HepG2 (cell line): Measurements from ENCODE around the gene GFER. TPM values are rescaled to one million over a fixed set of nuclear protein-coding genes. Genes with fewer than 3 reads are reported as not detected.

Experiments used
- CAMTA2 ChIP-seq: sonication (generic); formaldehyde crosslinking; IDR thresholded peaks from 2 replicates; pipeline ENCODE4 v1.4.0; 2020; ENCODE audit warnings: mild to moderate bottlenecking, missing genetic modification reagents, borderline replicate concordance
- EZH2 ChIP-seq: conservative IDR thresholded peaks from 2 replicates; pipeline ENCODE4 v1.6.1; 2012; ENCODE audit warnings: mild to moderate bottlenecking, low read depth, low read length, moderate library complexity
- GATA4 ChIP-seq: sonication (generic); IDR thresholded peaks from 2 replicates; pipeline ENCODE4 v1.6.1; 2016; ENCODE audit warnings: antibody characterized with exemption, low read depth, borderline replicate concordance
- HNF4G ChIP-seq, 2 experiments: sonication (generic) in 1 of 2; formaldehyde crosslinking in 1 of 2; IDR thresholded peaks; 2 replicates each; pipeline versions ENCODE4 v1.4.0 to v1.6.1; 2011 to 2020; ENCODE audit warnings: borderline replicate concordance in 2 of 2, low read depth in 2 of 2, mild to moderate bottlenecking in 2 of 2, low read length in 1 of 2, missing genetic modification reagents in 1 of 2, moderate library complexity in 1 of 2
- SMARCE1 ChIP-seq: fragments of 450-650 bp; IDR thresholded peaks from 2 replicates; pipeline ENCODE4 v1.6.1; 2017; ENCODE audit warnings: borderline replicate concordance
- STAT6 ChIP-seq: sonication (generic); formaldehyde crosslinking; IDR thresholded peaks from 2 replicates; pipeline ENCODE4 v1.4.0; 2020; ENCODE audit warnings: missing genetic modification reagents, mild to moderate bottlenecking, borderline replicate concordance
- THAP7 ChIP-seq: sonication (generic); formaldehyde crosslinking; IDR thresholded peaks from 2 replicates; pipeline ENCODE4 v1.8.1; 2023; ENCODE audit warnings: mild to moderate bottlenecking, missing genetic modification reagents
- ZBTB39 ChIP-seq: sonication (generic); formaldehyde crosslinking; IDR thresholded peaks from 2 replicates; pipeline ENCODE4 v1.5.0; 2020; ENCODE audit warnings: missing genetic modification reagents
- ZGPAT ChIP-seq: IDR thresholded peaks from 2 replicates; pipeline ENCODE4 v1.6.1; 2016; ENCODE audit warnings: mild to moderate bottlenecking
- ZNF282 ChIP-seq: fragments of 450-650 bp; IDR thresholded peaks from 2 replicates; pipeline ENCODE4 v1.6.1; 2018; ENCODE audit not compliant: partially characterized antibody
- ZNF501 ChIP-seq: sonication (generic); formaldehyde crosslinking; IDR thresholded peaks from 2 replicates; pipeline ENCODE4 v1.5.1; 2020; ENCODE audit warnings: mild to moderate bottlenecking, moderate library complexity, missing genetic modification reagents
- ZNF572 ChIP-seq: sonication (generic); formaldehyde crosslinking; IDR thresholded peaks from 2 replicates; pipeline ENCODE4 v1.5.1; 2020; ENCODE audit warnings: mild to moderate bottlenecking, missing genetic modification reagents
- ZNF614 ChIP-seq: IDR thresholded peaks from 2 replicates; pipeline ENCODE4 v1.6.1; 2018; ENCODE audit warnings: missing biosample characterization, missing genetic modification reagents, inconsistent platforms, borderline replicate concordance
- polyA plus RNA-seq, 8 experiments: library from polyadenylated mRNA; depleted of rRNA in 3 of 8; stranded (reverse) in 7 of 8; unstranded in 1 of 8; fragments of >200 nt; fragmentation: Illumina TruSeq in 4 of 8; extraction: Trizol in 4 of 8; gene quantifications; 2 replicates each; pipeline versions ENCODE4 v1.2.1 to v1.2.3, GENCODE V29; 2011 to 2016; ENCODE audit warnings: low read depth in 4 of 8, missing spikeins in 1 of 8, mixed read lengths in 1 of 8; ENCODE audit not compliant: insufficient read depth in 1 of 8
- total RNA-seq, 5 experiments: library from RNA; depleted of rRNA; stranded (reverse); fragments of >200 nt; fragmentation: Illumina TruSeq; extraction: Trizol; gene quantifications; 2 replicates each; pipeline ENCODE4 v1.2.3, GENCODE V29; 2016; ENCODE audit warnings: low read depth in 1 of 5
- TF ChIP-seq, protein P1 (sequence below): sonication (generic); formaldehyde crosslinking; IDR thresholded peaks from 2 replicates; pipeline ENCODE4 v1.9.0; 2021; ENCODE audit warnings: missing genetic modification reagents, borderline replicate concordance

Gene GFER
- total and polyA plus RNA-seq, 2 of the 13 experiments (the other 11 are each of a cell fraction or from before 2014, with no cell fraction given) = 28.6 to 71.7 TPM

GRCh38 chr16:1960665-1961630, 23.0 kb upstream of the GFER start (continued):
- TF ChIP-seq CAMTA2 (CRISPR knock-in tag) = no peak
- no peak for TF ChIP-seq GATA4
- no peak for TF ChIP-seq STAT6 (CRISPR knock-in tag)
- no peak for TF ChIP-seq ZNF501
- no peak for TF ChIP-seq ZNF282
- no peak for TF ChIP-seq SMARCE1
- TF ChIP-seq ZNF572 (CRISPR knock-in tag) = no peak
- no peak for TF ChIP-seq EZH2
- TF ChIP-seq ZNF614 (CRISPR knock-in tag) = no peak
- no peak for TF ChIP-seq THAP7 (CRISPR knock-in tag)
- TF ChIP-seq HNF4G (IDR thresholded peaks at IDR 0.05; ENCODE audit: borderline replicate concordance, low read depth, low read length) = no peak
- no peak for TF ChIP-seq HNF4G (CRISPR knock-in tag; IDR thresholded peaks at IDR 0.05; ENCODE audit: borderline replicate concordance, low read depth)
- TF ChIP-seq ZGPAT (CRISPR knock-in tag) = no peak
- TF ChIP-seq ZBTB39 (CRISPR knock-in tag) = no peak
- TF ChIP-seq, protein P1, sequence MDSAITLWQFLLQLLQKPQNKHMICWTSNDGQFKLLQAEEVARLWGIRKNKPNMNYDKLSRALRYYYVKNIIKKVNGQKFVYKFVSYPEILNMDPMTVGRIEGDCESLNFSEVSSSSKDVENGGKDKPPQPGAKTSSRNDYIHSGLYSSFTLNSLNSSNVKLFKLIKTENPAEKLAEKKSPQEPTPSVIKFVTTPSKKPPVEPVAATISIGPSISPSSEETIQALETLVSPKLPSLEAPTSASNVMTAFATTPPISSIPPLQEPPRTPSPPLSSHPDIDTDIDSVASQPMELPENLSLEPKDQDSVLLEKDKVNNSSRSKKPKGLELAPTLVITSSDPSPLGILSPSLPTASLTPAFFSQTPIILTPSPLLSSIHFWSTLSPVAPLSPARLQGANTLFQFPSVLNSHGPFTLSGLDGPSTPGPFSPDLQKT = no peak
